GM18520 (cell line): ENCODE measurements around the gene TXK.

Source experiments
- ATAC-seq: cut with Tn5 transposase; IDR thresholded peaks from one replicate; pipeline ENCODE4 v1.9.1; 2021; ENCODE audit not compliant: unreplicated experiment

The TXK gene

DNA sequence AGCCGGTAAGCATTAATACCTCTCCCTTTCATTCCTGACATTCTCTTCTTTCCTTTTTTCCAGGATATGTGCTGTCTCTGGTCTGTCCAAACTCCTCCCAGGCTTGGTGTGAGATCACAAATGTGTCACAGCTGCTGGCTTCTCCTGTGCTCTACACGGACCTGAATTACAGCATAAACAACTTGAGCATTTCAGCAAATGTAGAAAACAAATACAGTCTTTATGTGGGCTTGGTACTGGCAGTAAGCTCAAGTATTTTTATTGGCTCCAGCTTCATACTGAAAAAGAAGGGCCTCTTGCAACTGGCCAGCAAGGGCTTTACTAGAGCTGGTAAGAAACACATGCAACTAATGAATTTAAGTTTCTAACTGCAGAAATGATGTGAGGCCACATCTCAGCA, 109.0 kb downstream of the TXK start:
- no peak for ATAC-seq

DNA sequence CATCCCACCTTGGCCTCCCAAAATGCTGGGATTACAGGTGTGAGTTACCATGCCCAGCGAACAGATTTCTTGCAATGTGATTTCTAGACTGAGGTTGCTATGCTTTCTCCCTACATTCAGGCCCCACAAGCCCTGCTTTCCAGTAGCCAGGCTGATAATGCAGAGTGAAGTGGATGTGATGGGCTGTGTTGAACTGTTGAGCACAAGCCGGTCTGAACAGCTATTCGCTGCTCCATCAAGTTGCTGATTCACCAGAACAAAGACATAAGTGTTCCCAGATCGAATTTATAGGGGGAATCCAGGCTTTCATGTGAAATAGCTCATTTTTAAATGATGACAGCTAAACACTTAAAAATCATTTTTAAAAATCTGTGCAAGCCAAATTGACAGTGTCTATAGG, 109.5 kb downstream of the TXK start:
- no peak for ATAC-seq

DNA sequence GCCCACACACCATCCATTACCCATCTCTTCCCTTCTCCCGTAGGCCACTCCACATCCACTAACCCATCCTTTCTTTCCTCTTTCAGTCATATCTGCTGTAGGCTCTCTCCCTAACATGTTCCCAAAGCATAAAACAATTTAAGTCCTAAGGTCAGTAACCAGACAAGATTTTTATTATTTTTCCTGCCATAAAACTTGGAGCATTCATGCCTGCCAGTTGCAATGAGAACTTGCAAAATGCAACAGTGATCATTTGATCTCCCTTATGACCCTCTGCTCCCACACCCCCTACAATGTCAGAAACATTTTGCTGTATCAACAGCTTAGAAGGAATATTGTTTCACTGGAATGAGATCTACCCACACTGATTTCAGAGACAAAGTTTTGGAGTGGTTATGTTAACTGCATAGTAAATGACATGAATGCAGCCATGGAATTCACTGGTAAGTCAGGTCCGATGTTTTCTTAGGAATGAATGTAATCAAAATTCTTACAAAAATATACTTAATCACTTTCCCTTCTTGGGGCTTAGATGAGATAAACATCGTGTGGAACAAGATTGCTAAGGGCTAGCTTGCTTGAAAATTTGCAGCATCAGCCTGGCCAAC, 111.8 kb downstream of the TXK start:
- no peak for ATAC-seq

DNA sequence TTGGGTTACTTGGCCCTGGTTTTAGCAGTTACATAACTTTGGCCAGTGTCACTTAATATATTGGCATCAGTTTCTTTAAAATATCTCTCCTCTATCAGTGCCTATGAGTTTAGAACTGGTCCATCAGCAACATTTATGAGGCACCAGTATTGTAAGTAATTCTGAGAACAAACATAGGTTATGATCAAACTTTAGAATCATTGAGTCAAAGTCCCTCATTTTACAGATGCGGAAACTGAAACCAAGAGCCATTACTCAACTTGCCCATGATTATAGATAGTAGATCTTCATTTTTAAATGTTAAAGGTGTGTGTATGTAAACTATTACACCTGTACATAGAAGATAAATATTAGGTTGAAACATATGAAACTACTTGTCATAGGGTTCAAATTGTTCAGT, 113.0 kb downstream of the TXK start:
- no peak for ATAC-seq

DNA sequence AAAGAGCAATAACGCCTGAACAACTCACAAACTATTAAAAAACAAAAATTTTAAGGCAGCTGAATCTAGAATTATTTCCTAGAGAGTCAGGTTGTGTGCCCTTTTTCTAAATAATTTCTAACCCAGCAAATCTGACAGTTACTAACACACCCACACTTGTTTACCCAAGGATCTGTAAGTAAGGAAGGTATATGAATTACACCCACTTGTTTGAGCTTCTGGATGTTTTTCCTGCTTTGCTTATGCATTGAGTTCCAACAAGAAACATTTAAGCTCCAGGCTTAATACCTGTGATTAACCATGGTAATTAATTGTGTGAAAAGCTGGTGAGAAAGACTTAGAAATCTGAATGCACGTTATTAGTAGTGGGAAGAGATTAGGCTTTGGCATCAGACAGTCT, 115.9 kb downstream of the TXK start:
- ATAC-seq = no peak

DNA sequence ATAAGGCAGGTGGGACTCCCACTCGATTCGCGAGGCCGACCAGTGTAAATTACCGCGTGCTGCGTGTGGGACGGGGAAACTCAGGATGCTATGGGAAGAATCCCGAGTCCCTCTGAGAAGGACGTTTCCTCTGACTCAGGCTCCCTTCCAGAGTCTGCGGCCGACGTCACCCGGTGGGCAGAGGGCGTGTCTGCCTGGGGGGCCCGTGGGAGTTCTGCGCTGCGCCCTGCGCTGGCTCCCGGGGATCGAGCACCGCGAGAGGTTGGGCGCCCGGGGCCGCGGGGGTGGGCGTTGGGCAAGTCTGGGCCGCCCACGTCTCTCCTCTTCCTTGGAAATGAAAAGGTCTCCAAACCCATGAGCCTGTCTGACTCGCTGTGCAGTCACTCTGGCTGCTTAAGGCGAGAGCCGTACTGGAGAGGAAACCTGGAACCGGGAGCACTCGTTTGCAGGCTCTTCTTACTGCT, 116.9 kb downstream of the TXK start:
- no peak for ATAC-seq
